Urinary bladder (tissue), 4 donors: ENCODE measurements around the gene WDR31. TPM values are rescaled to one million over a fixed set of nuclear protein-coding genes. Genes with fewer than 3 reads are reported as not detected.
"Not testable (repeated sequence)": the region's sequence is repeated elsewhere in the genome, so short reads cannot be mapped to it uniquely, and the experiment has no call there.

ENCODE experiments used
- DNase-seq: peaks from one replicate; pipeline ENCODE4 v3.0.0-alpha.2; 2015; ENCODE audit errors: extremely low spot score
- H3K27ac ChIP-seq: one replicate; pipeline ENCODE4 v1.5.1; 2013; ENCODE audit warnings: low read depth, mild to moderate bottlenecking, moderate library complexity
- H3K36me3 ChIP-seq: one replicate; pipeline ENCODE4 v1.6.1; 2013; ENCODE audit warnings: mild to moderate bottlenecking, moderate library complexity; ENCODE audit not compliant: insufficient read depth
- H3K4me1 ChIP-seq: one replicate; pipeline ENCODE4 v1.6.1; 2013; ENCODE audit warnings: mild to moderate bottlenecking, moderate library complexity; ENCODE audit not compliant: insufficient read depth
- H3K4me3 ChIP-seq: one replicate; pipeline ENCODE4 v1.5.1; 2013; ENCODE audit warnings: low read depth, low read length
- WGBS: extraction: QIAGEN DNeasy Blood & Tissue Kit; methylation state at CpG from one replicate; pipeline ENCODE4 v1.1.7; 2013; 5-methylcytosine and 5-hydroxymethylcytosine counted together
- polyA plus RNA-seq: library from polyadenylated mRNA; stranded (reverse); fragments of 200-250 nt; gene quantifications from one replicate; pipeline ENCODE4 v1.2.3, GENCODE V29; 2013
- total RNA-seq: library from RNA; depleted of rRNA; stranded (reverse); fragments of >200 nt; gene quantifications from one replicate; pipeline ENCODE4 v1.2.3, GENCODE V29; 2014
- donor health status: healthy with polysubstance abuse.
- donor health status: healthy.

WDR31 gene
- total RNA-seq: 1.7 TPM
- 2.6 TPM for polyA plus RNA-seq

DNA sequence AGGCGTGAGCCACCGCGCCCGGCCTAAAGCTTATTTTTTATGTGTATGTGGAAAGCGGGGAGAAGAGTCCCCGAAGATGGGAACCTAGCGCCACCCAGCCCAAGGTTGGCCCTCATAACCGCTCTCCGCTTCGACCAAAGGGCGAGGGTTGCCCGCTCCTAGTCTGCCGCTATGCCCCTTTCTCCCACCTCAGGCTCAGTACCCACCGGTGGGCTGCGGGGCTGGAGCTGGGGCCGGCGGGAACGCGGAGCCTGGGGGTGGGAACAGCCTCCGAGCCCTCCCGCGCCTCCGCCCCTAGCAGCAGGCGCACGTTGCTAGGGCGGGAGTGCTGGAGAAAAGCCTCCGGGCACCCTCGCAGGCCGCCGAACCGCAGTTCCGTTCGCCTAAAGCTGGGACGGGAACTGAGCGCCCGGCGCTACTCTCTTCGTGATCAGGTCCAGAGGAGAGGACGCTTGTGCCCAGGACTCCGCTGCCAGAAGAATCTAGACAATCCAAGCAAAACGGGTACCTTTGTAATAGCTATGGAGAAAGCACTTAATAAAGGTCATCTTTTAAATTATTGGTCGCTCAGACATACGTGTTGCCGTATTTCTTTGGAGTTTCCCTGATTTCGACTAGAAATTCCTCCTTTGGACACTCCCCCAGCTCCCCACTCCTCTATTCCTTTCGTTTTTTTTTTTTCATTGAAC is at the start of gene WDR31:
WDR31 (minus strand) TSS at position 265 of the 689 bp plus-strand sequence. CDS start 8,253 bp downstream, outside the sequence.
- H3K27ac ChIP-seq: peak within 1 kb of the TSS; percentile 66
- H3K4me3 ChIP-seq: peak within 1 kb of the TSS; percentile 69
- no peaks in the 10 kb centered on the region for H3K4me1 ChIP-seq
- under 1% methylated on average over 46 of the region's 46 CpGs for WGBS
- H3K36me3 ChIP-seq: no peaks in the 10 kb centered on the region
- peak; percentile 70 for DNase-seq

- Histone ChIP-seq H3K27ac (no peak overlapping the region), H3K36me3 (peaks cover 4% of the 10 kb centered on the region), H3K4me1 (no peaks in the 10 kb centered on the region), H3K4me3 (no peak overlapping the region)
- 95% methylated on average over 11 of the region's 11 CpGs for whole genome bisulfite sequencing
- DNase-seq: no peak
Measured at GRCh38 chr9:113389451-113389850, 49.4 kb upstream of the WDR31 start.

DNA sequence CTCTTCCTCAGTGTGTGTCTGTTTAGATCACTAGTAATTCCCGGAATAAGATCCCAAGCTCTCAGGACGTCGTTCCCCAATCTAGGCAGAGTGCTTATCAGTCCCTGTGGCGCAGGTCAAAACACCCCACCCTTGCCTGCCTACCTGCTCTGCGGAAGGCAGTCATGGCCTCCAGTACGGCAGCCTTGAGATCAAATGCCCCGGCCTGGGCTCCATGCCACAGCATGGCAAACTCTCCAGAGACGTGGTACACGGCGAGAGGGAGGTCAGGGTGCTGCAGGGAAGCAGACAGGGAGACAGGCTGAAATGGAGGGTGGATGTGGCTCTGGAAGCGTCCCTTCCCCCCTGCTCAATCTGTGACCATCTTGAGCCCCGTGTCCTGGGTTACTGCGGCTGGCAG is 48.8 kb upstream of the WDR31 start:
- H3K27ac ChIP-seq: no peak overlapping the region
- peaks cover 4% of the 10 kb centered on the region for H3K36me3 ChIP-seq
- 92% methylated on average over 13 of the region's 13 CpGs for WGBS
- no peak for DNase-seq
- no peak overlapping the region for H3K4me3 ChIP-seq
- H3K4me1 ChIP-seq: no peaks in the 10 kb centered on the region

DNA sequence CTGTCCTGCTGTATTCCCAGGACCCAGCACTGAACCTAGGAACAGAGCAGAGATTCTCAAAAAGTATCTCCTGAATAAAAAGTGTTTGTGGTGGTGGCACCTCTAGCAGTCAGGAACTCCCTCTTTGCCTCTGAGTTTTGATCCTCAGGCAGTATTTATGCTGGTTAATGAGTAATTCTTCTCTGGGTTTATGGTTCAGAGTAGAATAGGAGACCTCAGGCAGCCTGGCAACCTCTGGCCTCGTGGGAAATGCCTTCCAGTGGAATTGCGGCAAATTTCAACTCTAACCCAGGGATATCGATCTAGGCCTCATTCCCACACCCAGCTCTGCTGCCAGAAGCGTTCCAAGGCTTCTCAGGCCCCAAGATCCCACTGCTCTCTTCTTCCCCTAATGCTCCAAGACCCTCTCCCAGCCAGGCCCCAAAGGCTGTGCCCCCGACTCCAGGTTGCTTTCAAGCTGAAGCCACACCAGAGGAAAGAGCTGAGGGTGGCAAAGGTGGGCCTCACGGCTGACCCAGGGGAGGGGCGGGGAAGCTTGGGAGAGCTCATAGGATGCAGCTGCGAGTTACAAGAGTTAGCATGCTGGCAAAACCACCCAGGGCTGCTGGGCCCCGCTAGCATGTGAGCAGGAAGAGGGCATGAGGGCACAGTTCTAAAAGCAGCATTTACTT is 47.6 kb upstream of the WDR31 start:
- H3K36me3 ChIP-seq: peaks cover 4% of the 10 kb centered on the region
- DNase-seq: no peak
- WGBS: 81% methylated on average over 9 of the region's 9 CpGs
- no peaks in the 10 kb centered on the region for H3K4me1 ChIP-seq
- no peak overlapping the region for H3K4me3 ChIP-seq
- H3K27ac ChIP-seq: no peak overlapping the region

DNA sequence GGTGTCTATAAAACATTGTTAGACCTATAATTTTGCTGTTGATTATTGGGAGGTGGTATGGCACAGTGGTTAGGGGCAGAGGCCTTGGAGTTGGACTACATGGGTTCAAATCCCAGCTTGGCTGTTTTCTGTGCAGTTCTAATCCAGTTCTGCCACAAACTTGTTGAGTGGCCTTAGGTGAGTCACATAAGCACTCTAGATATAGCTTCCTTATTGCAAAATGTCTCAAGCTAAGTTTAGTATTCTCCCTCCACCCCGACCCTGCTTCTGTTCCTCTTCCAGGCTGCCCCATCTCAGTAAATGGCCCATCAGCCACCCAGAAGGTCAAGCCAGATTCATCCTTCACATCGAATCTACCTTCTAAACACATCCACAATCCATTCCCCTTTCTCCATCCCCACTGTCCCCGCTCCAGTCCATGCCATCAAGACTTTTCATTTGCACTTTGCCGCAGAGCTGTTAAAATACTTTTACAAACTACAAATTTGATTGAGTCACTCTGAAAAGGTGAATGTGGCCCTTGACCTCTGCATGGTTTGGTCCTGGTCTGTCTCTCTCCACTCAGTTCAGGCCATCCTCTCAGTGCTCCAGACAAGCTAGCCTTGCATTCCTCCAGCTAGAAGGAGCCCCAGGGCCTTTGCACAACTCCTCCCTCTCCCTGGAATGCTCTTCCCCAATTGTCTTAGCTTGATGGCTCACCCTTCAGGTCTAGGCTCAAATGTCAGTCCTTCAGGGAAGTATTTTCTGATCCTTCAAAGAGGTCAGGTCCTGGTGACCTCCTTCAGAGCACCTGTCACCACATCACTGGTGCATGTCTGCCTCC is 46.7 kb upstream of the WDR31 start:
- 94% methylated on average over 4 of the region's 4 CpGs for WGBS
- H3K36me3 ChIP-seq: peaks cover 4% of the 10 kb centered on the region
- DNase-seq: no peak
- H3K4me3 ChIP-seq: no peak overlapping the region
- H3K4me1 ChIP-seq: no peaks in the 10 kb centered on the region
- no peak overlapping the region for H3K27ac ChIP-seq

DNA sequence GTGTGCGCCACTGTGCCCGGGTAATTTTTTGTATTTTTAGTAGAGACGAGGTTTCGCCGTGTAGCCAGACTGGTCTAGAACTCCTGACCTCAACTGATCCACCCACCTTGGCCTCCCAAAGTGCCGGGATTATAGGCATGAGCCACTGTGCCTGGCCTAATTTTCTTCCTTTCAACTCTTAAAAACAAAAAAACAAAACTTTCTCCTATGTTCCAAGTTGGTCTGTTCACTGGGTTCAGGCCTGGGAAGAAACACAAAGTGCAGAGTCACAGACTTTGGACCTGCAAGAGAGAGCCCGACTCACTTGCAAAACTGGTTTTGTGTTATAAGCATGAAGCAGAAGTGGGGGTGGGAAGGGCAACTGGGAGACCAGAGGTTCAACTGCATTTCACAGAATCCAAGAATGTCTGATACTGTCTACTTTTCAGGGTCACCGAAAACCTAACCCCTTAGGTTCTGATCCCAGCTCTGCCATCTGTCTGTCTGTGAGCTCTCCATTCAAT is 41.9 kb upstream of the WDR31 start:
- DNase-seq: peak; percentile 31
- H3K36me3 ChIP-seq: no peaks in the 10 kb centered on the region
- no peaks in the 10 kb centered on the region for H3K4me1 ChIP-seq
- WGBS: 83% methylated on average over 8 of the region's 8 CpGs
- H3K4me3 ChIP-seq: no peak overlapping the region
- no peak overlapping the region for H3K27ac ChIP-seq

- H3K4me1 ChIP-seq, H3K36me3 ChIP-seq, DNase-seq, H3K27ac ChIP-seq, H3K4me3 ChIP-seq: not testable (repeated sequence)
- WGBS: 84% methylated on average over 7 of the region's 7 CpGs
Measured at GRCh38 chr9:113381441-113381840, 41.4 kb upstream of the WDR31 start.

GRCh38 chr9:113380869-113381378 is 40.8 kb upstream of the WDR31 start:
- Histone ChIP-seq H3K27ac (no peak overlapping the region), H3K4me3 (no peak overlapping the region), H3K4me1 (no peaks in the 10 kb centered on the region), H3K36me3 (no peaks in the 10 kb centered on the region)
- WGBS: 40% methylated on average over 1 of the region's 1 CpG
- DNase-seq: no peak

GRCh38 chr9:113379829-113380210 is 39.7 kb upstream of the WDR31 start:
- DNase-seq: not testable (repeated sequence)
- 83% methylated on average over 2 of the region's 2 CpGs for WGBS

DNA sequence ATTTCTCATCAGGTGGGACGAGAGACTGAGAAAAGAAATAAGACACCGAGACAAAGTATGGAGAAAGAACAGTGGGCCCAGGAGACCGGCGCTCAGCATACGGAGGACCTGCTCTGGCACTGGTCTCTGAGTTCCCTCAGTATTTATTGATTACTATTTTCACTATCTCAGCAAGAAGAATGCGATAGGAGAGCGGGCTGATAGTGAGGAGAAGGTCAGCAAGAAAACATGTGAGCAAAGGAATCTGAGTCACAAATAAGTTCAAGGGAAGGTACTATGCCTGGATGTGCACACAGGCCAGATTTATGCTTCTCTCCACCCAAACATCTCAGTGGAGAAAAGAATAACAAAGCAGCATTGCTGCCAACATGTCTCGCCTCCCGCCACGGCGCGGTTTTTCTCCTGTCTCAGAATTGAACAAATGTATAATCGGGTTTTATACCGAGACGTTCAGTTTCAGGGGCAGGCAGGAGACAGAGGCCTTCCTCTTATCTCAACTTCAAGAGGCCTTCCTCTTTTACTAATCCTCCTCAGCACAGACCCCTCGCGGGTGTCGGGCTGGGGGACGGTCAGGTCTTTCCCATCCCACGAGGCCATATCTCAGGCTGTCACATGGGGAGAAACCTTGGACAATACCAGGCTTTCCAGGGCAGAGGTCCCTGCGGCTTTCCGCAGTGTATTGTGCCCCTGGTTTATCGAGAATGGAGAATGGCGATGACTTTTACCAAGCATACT is 39.2 kb upstream of the WDR31 start:
- H3K4me3 ChIP-seq, H3K27ac ChIP-seq, H3K4me1 ChIP-seq, DNase-seq, H3K36me3 ChIP-seq: not testable (repeated sequence)
- 50% methylated on average over 24 of the region's 24 CpGs for WGBS

More at GRCh38 chr9:113379829-113380210, 39.7 kb upstream of the WDR31 start:
- not testable (repeated sequence) for H3K27ac ChIP-seq, H3K4me3 ChIP-seq, H3K4me1 ChIP-seq, H3K36me3 ChIP-seq

- Histone ChIP-seq H3K36me3 (peaks cover 4% of the 10 kb centered on the region), H3K4me1 (no peaks in the 10 kb centered on the region), H3K4me3 (peak within 1 kb of the TSS; percentile 72), H3K27ac (peak within 1 kb of the TSS; percentile 72)
- DNase-seq: peak; percentile 46
- 1% methylated on average over 74 of the region's 74 CpGs for WGBS
Measured at GRCh38 chr9:113376634-113377567, 36.8 kb upstream of the WDR31 start, which contains the start of gene HDHD3. TSS of gene HDHD3 (minus strand) at chr9:113376986. CDS start at chr9:113374354, 2,632 bp downstream.
